ENCODE data around the gene ARHGAP8.
"Not testable (repeated sequence)": the region's sequence is repeated elsewhere in the genome, so short reads cannot be mapped to it uniquely, and the experiment has no call there.

The ARHGAP8 gene

GRCh38 chr22:44895296-44896055 lies 143.1 kb downstream of the ARHGAP8 start:
- Mint-ChIP-seq H3K9me3 (peaks cover under 1% of the 10 kb centered on the region), H3K4me1 (no peaks in the 10 kb centered on the region), H3K4me3 (no peak overlapping the region), H3K27me3 (ENCODE audit: low read depth) (no peaks in the 10 kb centered on the region), H3K27ac (no peak overlapping the region), H3K36me3 (ENCODE audit: low read depth) (peaks cover 45% of the 10 kb centered on the region)
- TF ChIP-seq CTCF (IDR thresholded peaks at IDR 0.05; ENCODE audit: unreplicated experiment in 3 of 3): no peak

GRCh38 chr22:44898236-44898635 lies 145.9 kb downstream of the ARHGAP8 start:
- no peaks in the 10 kb centered on the region for H3K4me1 Mint-ChIP-seq
- H3K9me3 Mint-ChIP-seq: peaks cover 25% of the 10 kb centered on the region
- H3K27me3 Mint-ChIP-seq (ENCODE audit: low read depth): no peaks in the 10 kb centered on the region
- no peak overlapping the region for H3K27ac Mint-ChIP-seq
- H3K4me3 Mint-ChIP-seq: no peak overlapping the region
- peaks cover 66% of the 10 kb centered on the region for H3K36me3 Mint-ChIP-seq (ENCODE audit: low read depth)
- TF ChIP-seq CTCF (IDR thresholded peaks at IDR 0.05; ENCODE audit: unreplicated experiment in 3 of 3): no peak

- Mint-ChIP-seq H3K4me3 (no peak overlapping the region), H3K27me3 (ENCODE audit: low read depth) (no peaks in the 10 kb centered on the region), H3K9me3 (peaks cover 36% of the 10 kb centered on the region), H3K27ac (no peak overlapping the region), H3K36me3 (ENCODE audit: low read depth) (peaks cover 85% of the 10 kb centered on the region), H3K4me1 (no peaks in the 10 kb centered on the region)
- no peak for TF ChIP-seq CTCF (IDR thresholded peaks at IDR 0.05; ENCODE audit: unreplicated experiment in 3 of 3)
Observed at GRCh38 chr22:44901301-44901700, 148.9 kb downstream of the ARHGAP8 start.

- Mint-ChIP-seq H3K36me3 (ENCODE audit: low read depth) (peaks cover 87% of the 10 kb centered on the region), H3K9me3 (peaks cover 36% of the 10 kb centered on the region)
- H3K4me1 Mint-ChIP-seq; H3K4me3 Mint-ChIP-seq; H3K27ac Mint-ChIP-seq; H3K27me3 Mint-ChIP-seq (ENCODE audit: low read depth): not testable (repeated sequence)
Observed at GRCh38 chr22:44903164-44903563, 150.8 kb downstream of the ARHGAP8 start.

GRCh38 chr22:44904492-44905152 lies 152.2 kb downstream of the ARHGAP8 start:
- H3K4me3 Mint-ChIP-seq: not testable (repeated sequence)
- peaks cover 89% of the 10 kb centered on the region for H3K36me3 Mint-ChIP-seq (ENCODE audit: low read depth)

GRCh38 chr22:44906248-44906936 lies 154.0 kb downstream of the ARHGAP8 start:
- Mint-ChIP-seq H3K27ac (no peak overlapping the region), H3K4me3 (no peak overlapping the region), H3K9me3 (peaks cover 36% of the 10 kb centered on the region), H3K36me3 (ENCODE audit: low read depth) (peaks cover 89% of the 10 kb centered on the region), H3K27me3 (ENCODE audit: low read depth) (no peaks in the 10 kb centered on the region), H3K4me1 (no peaks in the 10 kb centered on the region)
- TF ChIP-seq CTCF (IDR thresholded peaks at IDR 0.05; ENCODE audit: unreplicated experiment in 3 of 3): no peak

More at GRCh38 chr22:44904492-44905152, 152.2 kb downstream of the ARHGAP8 start:
- not testable (repeated sequence) for H3K27me3 Mint-ChIP-seq (ENCODE audit: low read depth); H3K27ac Mint-ChIP-seq; H3K4me1 Mint-ChIP-seq
- H3K9me3 Mint-ChIP-seq: peaks cover 36% of the 10 kb centered on the region

Data from nephron (organoid).